ENCODE results near the gene PTPRH.
A peak's percentile ranks its signal among the peaks of the same experiment; 100 is the strongest.

The PTPRH gene

GRCh38 chr19:55208880-55209692, at the start of gene PTPRH:
PTPRH (minus strand) TSS chr19:55209501; CDS start chr19:55209433, 68 bp downstream.
- Histone ChIP-seq H3K27me3 (ENCODE audit: insufficient read depth, low read length) (no peaks in the 10 kb centered on the region), H3K79me2 (ENCODE audit: control insufficient read depth, insufficient read depth, low read length, unreplicated experiment) (no peaks in the 10 kb centered on the region), H3K4me1 (ENCODE audit: control insufficient read depth, insufficient read depth, low read length, unreplicated experiment) (peaks cover 23% of the 10 kb centered on the region), H3K4me3 (ENCODE audit: low read depth, low read length) (no peak within 1 kb of the TSS), H2AFZ (ENCODE audit: low read length, unreplicated experiment) (no peak within 1 kb of the TSS), H3K36me3 (ENCODE audit: insufficient read depth, low read length) (no peaks in the 10 kb centered on the region), H3K27ac (ENCODE audit: low read depth, low read length) (no peak within 1 kb of the TSS)

GRCh38 chr19:55258476-55258827, 49.2 kb upstream of the PTPRH start:
- no peaks in the 10 kb centered on the region for H3K27me3 ChIP-seq (ENCODE audit: insufficient read depth, low read length)
- H3K4me1 ChIP-seq (ENCODE audit: control insufficient read depth, insufficient read depth, low read length, unreplicated experiment) = peaks cover 14% of the 10 kb centered on the region
- peaks cover 50% of the 10 kb centered on the region for H3K79me2 ChIP-seq (ENCODE audit: control insufficient read depth, insufficient read depth, low read length, unreplicated experiment)
- H3K27ac ChIP-seq (ENCODE audit: low read depth, low read length) = peak overlapping the region; percentile 65
- peak overlapping the region; percentile 87 for H3K4me3 ChIP-seq (ENCODE audit: low read depth, low read length)
- H3K36me3 ChIP-seq (ENCODE audit: insufficient read depth, low read length) = no peaks in the 10 kb centered on the region
- H2AFZ ChIP-seq (ENCODE audit: low read length, unreplicated experiment) = no peak overlapping the region

GRCh38 chr19:55257461-55258420, 48.4 kb upstream of the PTPRH start:
- H2AFZ ChIP-seq (ENCODE audit: low read length, unreplicated experiment) = no peak overlapping the region
- peaks cover 57% of the 10 kb centered on the region for H3K79me2 ChIP-seq (ENCODE audit: control insufficient read depth, insufficient read depth, low read length, unreplicated experiment)
- peaks cover 14% of the 10 kb centered on the region for H3K4me1 ChIP-seq (ENCODE audit: control insufficient read depth, insufficient read depth, low read length, unreplicated experiment)
- no peaks in the 10 kb centered on the region for H3K36me3 ChIP-seq (ENCODE audit: insufficient read depth, low read length)
- no peaks in the 10 kb centered on the region for H3K27me3 ChIP-seq (ENCODE audit: insufficient read depth, low read length)
- H3K4me3 ChIP-seq (ENCODE audit: low read depth, low read length) = peak overlapping the region; percentile 87
- H3K27ac ChIP-seq (ENCODE audit: low read depth, low read length) = no peak overlapping the region

GRCh38 chr19:55256562-55257460, 47.5 kb upstream of the PTPRH start:
- Histone ChIP-seq H3K4me1 (ENCODE audit: control insufficient read depth, insufficient read depth, low read length, unreplicated experiment) (peaks cover 14% of the 10 kb centered on the region), H3K36me3 (ENCODE audit: insufficient read depth, low read length) (no peaks in the 10 kb centered on the region), H3K27ac (ENCODE audit: low read depth, low read length) (no peak overlapping the region), H3K4me3 (ENCODE audit: low read depth, low read length) (peak overlapping the region; percentile 87), H3K27me3 (ENCODE audit: insufficient read depth, low read length) (no peaks in the 10 kb centered on the region), H2AFZ (ENCODE audit: low read length, unreplicated experiment) (no peak overlapping the region), H3K79me2 (ENCODE audit: control insufficient read depth, insufficient read depth, low read length, unreplicated experiment) (peaks cover 66% of the 10 kb centered on the region)

GRCh38 chr19:55255618-55256423, 46.5 kb upstream of the PTPRH start:
- H3K4me1 ChIP-seq (ENCODE audit: control insufficient read depth, insufficient read depth, low read length, unreplicated experiment) = peaks cover 14% of the 10 kb centered on the region
- H3K4me3 ChIP-seq (ENCODE audit: low read depth, low read length) = peak overlapping the region; percentile 87; the same call in 1 of the 2 replicates
- peaks cover 76% of the 10 kb centered on the region for H3K79me2 ChIP-seq (ENCODE audit: control insufficient read depth, insufficient read depth, low read length, unreplicated experiment)
- H2AFZ ChIP-seq (ENCODE audit: low read length, unreplicated experiment) = no peak overlapping the region
- no peaks in the 10 kb centered on the region for H3K27me3 ChIP-seq (ENCODE audit: insufficient read depth, low read length)
- no peaks in the 10 kb centered on the region for H3K36me3 ChIP-seq (ENCODE audit: insufficient read depth, low read length)
- H3K27ac ChIP-seq (ENCODE audit: low read depth, low read length) = no peak overlapping the region

- Histone ChIP-seq H3K36me3 (ENCODE audit: insufficient read depth, low read length) (no peaks in the 10 kb centered on the region), H3K27ac (ENCODE audit: low read depth, low read length) (no peak overlapping the region), H2AFZ (ENCODE audit: low read length, unreplicated experiment) (no peak overlapping the region), H3K4me3 (ENCODE audit: low read depth, low read length) (no peak overlapping the region), H3K27me3 (ENCODE audit: insufficient read depth, low read length) (no peaks in the 10 kb centered on the region), H3K4me1 (ENCODE audit: control insufficient read depth, insufficient read depth, low read length, unreplicated experiment) (peaks cover 14% of the 10 kb centered on the region), H3K79me2 (ENCODE audit: control insufficient read depth, insufficient read depth, low read length, unreplicated experiment) (peaks cover 88% of the 10 kb centered on the region)
Observed at GRCh38 chr19:55254625-55254977, 45.3 kb upstream of the PTPRH start.

- Histone ChIP-seq H3K4me3 (ENCODE audit: low read depth, low read length) (no peak overlapping the region), H2AFZ (ENCODE audit: low read length, unreplicated experiment) (no peak overlapping the region), H3K36me3 (ENCODE audit: insufficient read depth, low read length) (no peaks in the 10 kb centered on the region)
Observed at GRCh38 chr19:55253842-55254624, 44.7 kb upstream of the PTPRH start.

GRCh38 chr19:55252760-55253663, 43.7 kb upstream of the PTPRH start:
- peaks cover 95% of the 10 kb centered on the region for H3K79me2 ChIP-seq (ENCODE audit: control insufficient read depth, insufficient read depth, low read length, unreplicated experiment)
- H3K27me3 ChIP-seq (ENCODE audit: insufficient read depth, low read length) = no peaks in the 10 kb centered on the region
- H3K4me1 ChIP-seq (ENCODE audit: control insufficient read depth, insufficient read depth, low read length, unreplicated experiment) = peaks cover 14% of the 10 kb centered on the region
- no peak overlapping the region for H2AFZ ChIP-seq (ENCODE audit: low read length, unreplicated experiment)
- no peak overlapping the region for H3K4me3 ChIP-seq (ENCODE audit: low read depth, low read length)
- no peaks in the 10 kb centered on the region for H3K36me3 ChIP-seq (ENCODE audit: insufficient read depth, low read length)
- H3K27ac ChIP-seq (ENCODE audit: low read depth, low read length) = no peak overlapping the region

More at GRCh38 chr19:55253842-55254624, 44.7 kb upstream of the PTPRH start:
- Histone ChIP-seq H3K79me2 (ENCODE audit: control insufficient read depth, insufficient read depth, low read length, unreplicated experiment) (peaks cover 91% of the 10 kb centered on the region), H3K4me1 (ENCODE audit: control insufficient read depth, insufficient read depth, low read length, unreplicated experiment) (peaks cover 14% of the 10 kb centered on the region), H3K27ac (ENCODE audit: low read depth, low read length) (no peak overlapping the region), H3K27me3 (ENCODE audit: insufficient read depth, low read length) (no peaks in the 10 kb centered on the region)
